ENCODE measurements around the gene ZC3H15. TPM values are rescaled to one million over a fixed set of nuclear protein-coding genes. Genes with fewer than 3 reads are reported as not detected.
A peak's percentile ranks its signal among the peaks of the same experiment; 100 is the strongest.
"Not testable (repeated sequence)": the region's sequence is repeated elsewhere in the genome, so short reads cannot be mapped to it uniquely, and the experiment has no call there.

The ZC3H15 gene
- total RNA-seq, result 100 to 1,000 TPM in 1 of 3 donors, 10 to 100 TPM in 2; 93.6 to 103 (median 94.3) TPM

GRCh38 chr2:186485871-186486650, at the start of gene ZC3H15:
TSS of gene ZC3H15 (plus strand) at chr2:186486260. CDS start at chr2:186486383, 123 bp downstream.
- peak; percentile 95 for DNase-seq
- Mint-ChIP-seq H3K4me1 (ENCODE audit: low read depth) (peaks cover 51% of the 10 kb centered on the region), H3K9me3 (no peaks in the 10 kb centered on the region), H3K4me3 (peak within 1 kb of the TSS; percentile 97), H3K27me3 (ENCODE audit: low read depth) (no peaks in the 10 kb centered on the region), H3K36me3 (ENCODE audit: insufficient read depth) (peaks cover 15% of the 10 kb centered on the region)
- peak; percentile 91 to 92 for ATAC-seq

GRCh38 chr2:186437719-186438118, 48.3 kb upstream of the ZC3H15 start:
- Mint-ChIP-seq H3K4me1 (ENCODE audit: low read depth) (no peaks in the 10 kb centered on the region), H3K9me3 (peaks cover 7% of the 10 kb centered on the region), H3K4me3 (no peak overlapping the region), H3K27me3 (ENCODE audit: low read depth) (no peaks in the 10 kb centered on the region), H3K36me3 (ENCODE audit: insufficient read depth) (peaks cover 36% of the 10 kb centered on the region)
- ATAC-seq (no peak), DNase-seq (no peak)

GRCh38 chr2:186439673-186440095, 46.4 kb upstream of the ZC3H15 start:
- ATAC-seq; H3K27me3 Mint-ChIP-seq (ENCODE audit: low read depth); H3K9me3 Mint-ChIP-seq; H3K4me3 Mint-ChIP-seq; H3K4me1 Mint-ChIP-seq (ENCODE audit: low read depth); DNase-seq: not testable (repeated sequence)
- peaks cover 30% of the 10 kb centered on the region for H3K36me3 Mint-ChIP-seq (ENCODE audit: insufficient read depth)

- Mint-ChIP-seq H3K4me1 (ENCODE audit: low read depth) (no peaks in the 10 kb centered on the region), H3K9me3 (peaks cover 7% of the 10 kb centered on the region), H3K4me3 (no peak overlapping the region), H3K36me3 (ENCODE audit: insufficient read depth) (peaks cover 29% of the 10 kb centered on the region), H3K27me3 (ENCODE audit: low read depth) (no peaks in the 10 kb centered on the region)
- DNase-seq, result no peak
- ATAC-seq, result no peak
Observed at GRCh38 chr2:186440506-186440905, 45.6 kb upstream of the ZC3H15 start.

GRCh38 chr2:186442885-186443284, 43.2 kb upstream of the ZC3H15 start:
- ATAC-seq (no peak), DNase-seq (no peak)
- H3K4me1 Mint-ChIP-seq (ENCODE audit: low read depth), result no peaks in the 10 kb centered on the region
- H3K27me3 Mint-ChIP-seq (ENCODE audit: low read depth), result no peaks in the 10 kb centered on the region
- H3K4me3 Mint-ChIP-seq, result no peak overlapping the region
- peaks cover 16% of the 10 kb centered on the region for H3K36me3 Mint-ChIP-seq (ENCODE audit: insufficient read depth)
- peaks cover 7% of the 10 kb centered on the region for H3K9me3 Mint-ChIP-seq

- H3K4me1 Mint-ChIP-seq (ENCODE audit: low read depth), result no peaks in the 10 kb centered on the region
- no peak overlapping the region for H3K4me3 Mint-ChIP-seq
- H3K36me3 Mint-ChIP-seq (ENCODE audit: insufficient read depth), result peaks cover 8% of the 10 kb centered on the region
- no peaks in the 10 kb centered on the region for H3K27me3 Mint-ChIP-seq (ENCODE audit: low read depth)
- H3K9me3 Mint-ChIP-seq, result peaks cover 3% of the 10 kb centered on the region
- DNase-seq, result no peak
- ATAC-seq, result no peak
Observed at GRCh38 chr2:186443851-186444250, 42.2 kb upstream of the ZC3H15 start.

GRCh38 chr2:186445506-186445905, 40.6 kb upstream of the ZC3H15 start:
- no peaks in the 10 kb centered on the region for H3K27me3 Mint-ChIP-seq (ENCODE audit: low read depth)
- H3K4me1 Mint-ChIP-seq (ENCODE audit: low read depth), result no peaks in the 10 kb centered on the region

GRCh38 chr2:186455613-186456012, 30.4 kb upstream of the ZC3H15 start:
- Mint-ChIP-seq H3K4me1 (ENCODE audit: low read depth) (no peaks in the 10 kb centered on the region), H3K36me3 (ENCODE audit: insufficient read depth) (peaks cover 8% of the 10 kb centered on the region), H3K4me3 (no peak overlapping the region), H3K9me3 (no peaks in the 10 kb centered on the region), H3K27me3 (ENCODE audit: low read depth) (no peaks in the 10 kb centered on the region)
- DNase-seq (no peak), ATAC-seq (no peak)

More at GRCh38 chr2:186445506-186445905, 40.6 kb upstream of the ZC3H15 start:
- Mint-ChIP-seq H3K9me3 (no peaks in the 10 kb centered on the region), H3K4me3 (no peak overlapping the region), H3K36me3 (ENCODE audit: insufficient read depth) (peaks cover 5% of the 10 kb centered on the region)
- DNase-seq, result no peak
- ATAC-seq, result no peak

GRCh38 chr2:186456941-186457340, 29.1 kb upstream of the ZC3H15 start:
- Mint-ChIP-seq H3K4me3 (no peak overlapping the region), H3K27me3 (ENCODE audit: low read depth) (no peaks in the 10 kb centered on the region), H3K36me3 (ENCODE audit: insufficient read depth) (peaks cover 8% of the 10 kb centered on the region), H3K4me1 (ENCODE audit: low read depth) (no peaks in the 10 kb centered on the region), H3K9me3 (no peaks in the 10 kb centered on the region)
- ATAC-seq, result no peak
- no peak for DNase-seq

- Mint-ChIP-seq H3K4me1 (ENCODE audit: low read depth) (no peaks in the 10 kb centered on the region), H3K36me3 (ENCODE audit: insufficient read depth) (peaks cover 8% of the 10 kb centered on the region), H3K9me3 (no peaks in the 10 kb centered on the region), H3K27me3 (ENCODE audit: low read depth) (no peaks in the 10 kb centered on the region), H3K4me3 (no peak overlapping the region)
- no peak for ATAC-seq
- no peak for DNase-seq
Observed at GRCh38 chr2:186457908-186458307, 28.2 kb upstream of the ZC3H15 start.

- Mint-ChIP-seq H3K4me1 (ENCODE audit: low read depth) (no peaks in the 10 kb centered on the region), H3K36me3 (ENCODE audit: insufficient read depth) (peaks cover 8% of the 10 kb centered on the region), H3K27me3 (ENCODE audit: low read depth) (no peaks in the 10 kb centered on the region), H3K9me3 (no peaks in the 10 kb centered on the region), H3K4me3 (no peak overlapping the region)
- ATAC-seq (no peak), DNase-seq (no peak)
Observed at GRCh38 chr2:186459009-186459408, 27.1 kb upstream of the ZC3H15 start.

GRCh38 chr2:186460465-186460864, 25.6 kb upstream of the ZC3H15 start:
- Mint-ChIP-seq H3K4me1 (ENCODE audit: low read depth) (no peaks in the 10 kb centered on the region), H3K4me3 (no peak overlapping the region), H3K27me3 (ENCODE audit: low read depth) (no peaks in the 10 kb centered on the region), H3K9me3 (no peaks in the 10 kb centered on the region), H3K36me3 (ENCODE audit: insufficient read depth) (peaks cover 5% of the 10 kb centered on the region)
- ATAC-seq, result no peak
- DNase-seq, result no peak

GRCh38 chr2:186466743-186467142, 19.3 kb upstream of the ZC3H15 start:
- no peak for DNase-seq
- ATAC-seq, result no peak
- peaks cover 7% of the 10 kb centered on the region for H3K36me3 Mint-ChIP-seq (ENCODE audit: insufficient read depth)
- H3K27me3 Mint-ChIP-seq (ENCODE audit: low read depth), result no peaks in the 10 kb centered on the region
- no peaks in the 10 kb centered on the region for H3K4me1 Mint-ChIP-seq (ENCODE audit: low read depth)
- H3K9me3 Mint-ChIP-seq, result peaks cover 3% of the 10 kb centered on the region
- no peak overlapping the region for H3K4me3 Mint-ChIP-seq

- H3K36me3 Mint-ChIP-seq (ENCODE audit: insufficient read depth), result peaks cover 7% of the 10 kb centered on the region
- H3K4me1 Mint-ChIP-seq (ENCODE audit: low read depth), result no peaks in the 10 kb centered on the region
- no peak for ATAC-seq
- DNase-seq, result no peak
- peaks cover 3% of the 10 kb centered on the region for H3K9me3 Mint-ChIP-seq
- no peaks in the 10 kb centered on the region for H3K27me3 Mint-ChIP-seq (ENCODE audit: low read depth)
- H3K4me3 Mint-ChIP-seq, result no peak overlapping the region
Observed at GRCh38 chr2:186467421-186467820, 18.6 kb upstream of the ZC3H15 start.

GRCh38 chr2:186472722-186473493, 13.2 kb upstream of the ZC3H15 start:
- not testable (repeated sequence) for H3K36me3 Mint-ChIP-seq (ENCODE audit: insufficient read depth); H3K4me1 Mint-ChIP-seq (ENCODE audit: low read depth); DNase-seq; ATAC-seq; H3K4me3 Mint-ChIP-seq; H3K27me3 Mint-ChIP-seq (ENCODE audit: low read depth); H3K9me3 Mint-ChIP-seq

Data from activated T-cell treated with anti-CD3 and anti-CD28 coated beads, Interleukin-2, amount 50 U/mL, for 4 hours (primary cell).